SK-N-SH treated with all-trans-retinoic acid at 6 μM for 48 hours (cell line): Measurements from ENCODE around the gene IL16.
"Not testable (repeated sequence)": the region's sequence is repeated elsewhere in the genome, so short reads cannot be mapped to it uniquely, and the experiment has no call there.

Experiments
- ATAC-seq: fragments of 200-7000 bp; cut with Tn5 transposase; 3 replicates; pipeline ENCODE4 v1.9.1; 2020; ENCODE audit warnings: mild to moderate bottlenecking, moderate library complexity
- BACH2 ChIP-seq: fragments of 250-450 bp; sonication (Bioruptor Pico); IDR thresholded peaks from 2 replicates; pipeline ENCODE4 v1.9.0; 2021; ENCODE audit warnings: mild to moderate bottlenecking, borderline replicate concordance
- CSDC2 ChIP-seq: fragments of 250-450 bp; sonication (Bioruptor Pico); IDR thresholded peaks from 2 replicates; pipeline ENCODE4 v1.5.0; 2020; ENCODE audit warnings: mild to moderate bottlenecking, moderate library complexity
- ESRRG ChIP-seq: fragments of 250-450 bp; sonication (Bioruptor Pico); IDR thresholded peaks from 2 replicates; pipeline ENCODE4 v1.6.1; 2021; ENCODE audit warnings: mild to moderate bottlenecking
- GLIS3 ChIP-seq: fragments of 250-450 bp; sonication (Bioruptor Pico); IDR thresholded peaks from 2 replicates; pipeline ENCODE4 v1.5.0; 2020; ENCODE audit warnings: mild to moderate bottlenecking, moderate library complexity
- ISL1 ChIP-seq: fragments of 250-450 bp; sonication (Bioruptor Pico); IDR thresholded peaks from 2 replicates; pipeline ENCODE4 v2.1.2; 2022; ENCODE audit warnings: mild to moderate bottlenecking, moderate library complexity
- PPARA ChIP-seq: fragments of 250-450 bp; sonication (Bioruptor Pico); IDR thresholded peaks from 2 replicates; pipeline ENCODE4 v1.5.0; 2020; ENCODE audit warnings: mild to moderate bottlenecking, borderline replicate concordance
- RARB ChIP-seq: fragments of 250-450 bp; sonication (Bioruptor Pico); IDR thresholded peaks from 2 replicates; pipeline ENCODE4 v1.8.0; 2021; ENCODE audit warnings: mild to moderate bottlenecking, moderate library complexity
- SNAI2 ChIP-seq: fragments of 250-450 bp; sonication (Bioruptor Pico); IDR thresholded peaks from 2 replicates; pipeline ENCODE4 v1.5.0; 2020; ENCODE audit warnings: mild to moderate bottlenecking, moderate library complexity
- TCF4 ChIP-seq: fragments of 250-450 bp; sonication (Bioruptor Pico); IDR thresholded peaks from 2 replicates; pipeline ENCODE4 v1.8.0; 2021; ENCODE audit warnings: mild to moderate bottlenecking, moderate library complexity, borderline replicate concordance
- ZC3H10 ChIP-seq: fragments of 250-450 bp; sonication (Bioruptor Pico); IDR thresholded peaks from 2 replicates; pipeline ENCODE4 v1.5.1; 2021; ENCODE audit warnings: mild to moderate bottlenecking, moderate library complexity
- ZFP3 ChIP-seq: fragments of 250-450 bp; sonication (Bioruptor Pico); IDR thresholded peaks from 2 replicates; pipeline ENCODE4 v1.5.0; 2020; ENCODE audit warnings: mild to moderate bottlenecking, moderate library complexity
- ZFP30 ChIP-seq: fragments of 450-650 bp; formaldehyde crosslinking; IDR thresholded peaks from 2 replicates; pipeline ENCODE4 v1.5.0; 2022; ENCODE audit warnings: mild to moderate bottlenecking, moderate library complexity
- ZNF565 ChIP-seq: fragments of 450-650 bp; formaldehyde crosslinking; conservative IDR thresholded peaks from 2 replicates; pipeline ENCODE4 v1.5.0; 2020; ENCODE audit warnings: low read depth, mild to moderate bottlenecking, moderate library complexity
- ZNF8 ChIP-seq: fragments of 450-650 bp; formaldehyde crosslinking; IDR thresholded peaks from 2 replicates; pipeline ENCODE4 v1.5.0; 2020; ENCODE audit warnings: mild to moderate bottlenecking, moderate library complexity
- TF ChIP-seq, protein P1 (sequence below): fragments of 250-450 bp; sonication (Bioruptor Pico); IDR thresholded peaks from 2 replicates; pipeline ENCODE4 v1.5.0; 2020; ENCODE audit warnings: mild to moderate bottlenecking, moderate library complexity
- TF ChIP-seq, protein P2 (sequence below): fragments of 250-450 bp; sonication (Bioruptor Pico); IDR thresholded peaks from 2 replicates; pipeline ENCODE4 v1.5.1; 2021; ENCODE audit warnings: mild to moderate bottlenecking, moderate library complexity
- TF ChIP-seq, protein P3 (sequence below): fragments of 250-450 bp; sonication (Bioruptor Pico); IDR thresholded peaks from 2 replicates; pipeline ENCODE4 v1.5.1; 2020; ENCODE audit warnings: low read depth, mild to moderate bottlenecking, moderate library complexity
- TF ChIP-seq, protein P4 (sequence below): fragments of 250-450 bp; sonication (Bioruptor Pico); IDR thresholded peaks from 2 replicates; pipeline ENCODE4 v1.8.0; 2021; ENCODE audit warnings: low read depth, mild to moderate bottlenecking, moderate library complexity, borderline replicate concordance
- TF ChIP-seq, protein P5 (sequence below): fragments of 250-450 bp; sonication (Bioruptor Pico); IDR thresholded peaks from 2 replicates; pipeline ENCODE4 v1.8.0; 2020; ENCODE audit warnings: mild to moderate bottlenecking, moderate library complexity, borderline replicate concordance

The IL16 gene

DNA sequence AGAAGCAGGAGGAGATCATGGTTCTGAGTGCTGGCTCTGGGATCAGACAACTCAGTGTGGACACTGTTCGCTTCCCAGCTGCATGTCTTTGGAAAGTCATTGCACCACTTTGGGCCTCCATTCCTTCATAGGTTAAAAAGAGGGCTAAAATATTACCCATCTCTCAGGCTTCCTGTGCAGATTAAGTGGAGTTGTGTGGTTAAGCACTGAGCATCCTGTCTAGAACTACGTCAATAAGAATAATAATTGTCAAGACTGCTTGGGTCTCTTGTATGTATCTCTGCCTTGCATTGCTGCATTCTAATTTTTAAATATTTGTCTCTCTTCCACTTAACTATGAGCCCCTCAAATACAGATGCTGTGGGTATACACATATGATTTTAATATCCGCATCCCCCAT lies 40.4 kb upstream of the IL16 start:
- ATAC-seq, result no peak
- TF ChIP-seq, protein P1, sequence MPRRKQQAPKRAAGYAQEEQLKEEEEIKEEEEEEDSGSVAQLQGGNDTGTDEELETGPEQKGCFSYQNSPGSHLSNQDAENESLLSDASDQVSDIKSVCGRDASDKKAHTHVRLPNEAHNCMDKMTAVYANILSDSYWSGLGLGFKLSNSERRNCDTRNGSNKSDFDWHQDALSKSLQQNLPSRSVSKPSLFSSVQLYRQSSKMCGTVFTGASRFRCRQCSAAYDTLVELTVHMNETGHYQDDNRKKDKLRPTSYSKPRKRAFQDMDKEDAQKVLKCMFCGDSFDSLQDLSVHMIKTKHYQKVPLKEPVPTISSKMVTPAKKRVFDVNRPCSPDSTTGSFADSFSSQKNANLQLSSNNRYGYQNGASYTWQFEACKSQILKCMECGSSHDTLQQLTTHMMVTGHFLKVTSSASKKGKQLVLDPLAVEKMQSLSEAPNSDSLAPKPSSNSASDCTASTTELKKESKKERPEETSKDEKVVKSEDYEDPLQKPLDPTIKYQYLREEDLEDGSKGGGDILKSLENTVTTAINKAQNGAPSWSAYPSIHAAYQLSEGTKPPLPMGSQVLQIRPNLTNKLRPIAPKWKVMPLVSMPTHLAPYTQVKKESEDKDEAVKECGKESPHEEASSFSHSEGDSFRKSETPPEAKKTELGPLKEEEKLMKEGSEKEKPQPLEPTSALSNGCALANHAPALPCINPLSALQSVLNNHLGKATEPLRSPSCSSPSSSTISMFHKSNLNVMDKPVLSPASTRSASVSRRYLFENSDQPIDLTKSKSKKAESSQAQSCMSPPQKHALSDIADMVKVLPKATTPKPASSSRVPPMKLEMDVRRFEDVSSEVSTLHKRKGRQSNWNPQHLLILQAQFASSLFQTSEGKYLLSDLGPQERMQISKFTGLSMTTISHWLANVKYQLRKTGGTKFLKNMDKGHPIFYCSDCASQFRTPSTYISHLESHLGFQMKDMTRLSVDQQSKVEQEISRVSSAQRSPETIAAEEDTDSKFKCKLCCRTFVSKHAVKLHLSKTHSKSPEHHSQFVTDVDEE (CRISPR knock-in tag), result no peak
- TF ChIP-seq CSDC2 (CRISPR knock-in tag) (no peak), BACH2 (no peak), ISL1 (CRISPR knock-in tag) (no peak), ESRRG (CRISPR knock-in tag) (no peak), RARB (CRISPR knock-in tag) (no peak)
- TF ChIP-seq, protein P2, sequence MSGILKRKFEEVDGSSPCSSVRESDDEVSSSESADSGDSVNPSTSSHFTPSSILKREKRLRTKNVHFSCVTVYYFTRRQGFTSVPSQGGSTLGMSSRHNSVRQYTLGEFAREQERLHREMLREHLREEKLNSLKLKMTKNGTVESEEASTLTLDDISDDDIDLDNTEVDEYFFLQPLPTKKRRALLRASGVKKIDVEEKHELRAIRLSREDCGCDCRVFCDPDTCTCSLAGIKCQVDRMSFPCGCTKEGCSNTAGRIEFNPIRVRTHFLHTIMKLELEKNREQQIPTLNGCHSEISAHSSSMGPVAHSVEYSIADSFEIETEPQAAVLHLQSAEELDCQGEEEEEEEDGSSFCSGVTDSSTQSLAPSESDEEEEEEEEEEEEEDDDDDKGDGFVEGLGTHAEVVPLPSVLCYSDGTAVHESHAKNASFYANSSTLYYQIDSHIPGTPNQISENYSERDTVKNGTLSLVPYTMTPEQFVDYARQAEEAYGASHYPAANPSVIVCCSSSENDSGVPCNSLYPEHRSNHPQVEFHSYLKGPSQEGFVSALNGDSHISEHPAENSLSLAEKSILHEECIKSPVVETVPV (CRISPR knock-in tag), result no peak

DNA sequence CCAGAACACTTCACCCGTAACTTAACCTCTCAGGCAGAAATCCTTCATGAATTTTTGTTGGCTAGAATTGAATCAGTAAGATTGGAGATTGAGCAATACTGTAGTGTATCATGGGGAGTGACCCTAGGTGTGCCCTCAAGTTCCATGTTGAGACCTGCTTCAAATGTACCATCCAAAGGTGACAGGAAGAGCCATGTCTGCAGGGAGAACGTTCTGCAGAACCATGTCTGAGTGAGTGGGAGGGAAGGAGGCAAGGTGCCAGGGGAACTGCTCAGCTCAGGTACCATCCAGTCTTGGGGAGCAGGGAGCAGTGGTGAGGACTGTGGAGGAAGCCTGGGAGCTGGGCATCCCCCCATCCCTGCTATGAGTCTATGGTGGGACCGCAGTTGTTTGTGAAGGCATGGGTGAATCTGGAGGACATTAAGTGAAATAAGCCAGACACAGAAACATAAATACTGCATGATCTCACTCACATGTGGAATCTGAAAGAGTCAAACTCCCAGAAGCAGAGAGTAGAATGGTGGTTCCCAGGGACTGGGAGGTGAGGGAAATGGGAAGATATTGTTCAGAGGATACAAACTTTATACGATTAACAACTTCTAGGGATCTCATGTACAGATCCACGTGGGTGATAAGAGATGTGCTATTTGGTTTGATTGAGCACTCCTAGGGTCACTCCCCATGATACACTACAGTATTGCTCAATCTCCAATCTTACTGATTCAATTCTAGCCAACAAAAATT lies 39.3 kb upstream of the IL16 start:
- no peak for ATAC-seq
- TF ChIP-seq, protein P3, sequence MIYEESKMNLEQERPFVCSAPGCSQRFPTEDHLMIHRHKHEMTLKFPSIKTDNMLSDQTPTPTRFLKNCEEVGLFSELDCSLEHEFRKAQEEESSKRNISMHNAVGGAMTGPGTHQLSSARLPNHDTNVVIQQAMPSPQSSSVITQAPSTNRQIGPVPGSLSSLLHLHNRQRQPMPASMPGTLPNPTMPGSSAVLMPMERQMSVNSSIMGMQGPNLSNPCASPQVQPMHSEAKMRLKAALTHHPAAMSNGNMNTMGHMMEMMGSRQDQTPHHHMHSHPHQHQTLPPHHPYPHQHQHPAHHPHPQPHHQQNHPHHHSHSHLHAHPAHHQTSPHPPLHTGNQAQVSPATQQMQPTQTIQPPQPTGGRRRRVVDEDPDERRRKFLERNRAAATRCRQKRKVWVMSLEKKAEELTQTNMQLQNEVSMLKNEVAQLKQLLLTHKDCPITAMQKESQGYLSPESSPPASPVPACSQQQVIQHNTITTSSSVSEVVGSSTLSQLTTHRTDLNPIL (CRISPR knock-in tag), result peak; percentile 57; the same call in 1 of the 2 replicates
- TF ChIP-seq CSDC2 (CRISPR knock-in tag), result no peak
- no peak for TF ChIP-seq ZFP3 (CRISPR knock-in tag)
- TF ChIP-seq, all 23 proteins: peak for 1

DNA sequence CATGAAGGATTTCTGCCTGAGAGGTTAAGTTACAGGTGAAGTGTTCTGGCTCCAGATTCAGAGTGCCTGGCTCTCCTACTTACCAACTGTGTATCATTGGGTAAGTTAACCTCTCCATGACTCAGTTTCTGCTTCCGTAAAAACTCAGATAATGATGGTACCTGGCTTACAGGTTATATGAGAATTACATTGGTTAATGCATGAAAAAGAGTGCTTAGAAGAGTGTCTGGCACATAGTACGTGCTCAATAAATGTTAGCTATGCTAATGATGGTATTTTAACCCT lies 38.8 kb upstream of the IL16 start:
- no peak for TF ChIP-seq ZFP30
- TF ChIP-seq TCF4, result no peak
- TF ChIP-seq ZFP3 (CRISPR knock-in tag), result no peak
- TF ChIP-seq, protein P1 (CRISPR knock-in tag), result no peak
- TF ChIP-seq CSDC2 (CRISPR knock-in tag), result no peak
- no peak for TF ChIP-seq BACH2
- TF ChIP-seq, protein P4, sequence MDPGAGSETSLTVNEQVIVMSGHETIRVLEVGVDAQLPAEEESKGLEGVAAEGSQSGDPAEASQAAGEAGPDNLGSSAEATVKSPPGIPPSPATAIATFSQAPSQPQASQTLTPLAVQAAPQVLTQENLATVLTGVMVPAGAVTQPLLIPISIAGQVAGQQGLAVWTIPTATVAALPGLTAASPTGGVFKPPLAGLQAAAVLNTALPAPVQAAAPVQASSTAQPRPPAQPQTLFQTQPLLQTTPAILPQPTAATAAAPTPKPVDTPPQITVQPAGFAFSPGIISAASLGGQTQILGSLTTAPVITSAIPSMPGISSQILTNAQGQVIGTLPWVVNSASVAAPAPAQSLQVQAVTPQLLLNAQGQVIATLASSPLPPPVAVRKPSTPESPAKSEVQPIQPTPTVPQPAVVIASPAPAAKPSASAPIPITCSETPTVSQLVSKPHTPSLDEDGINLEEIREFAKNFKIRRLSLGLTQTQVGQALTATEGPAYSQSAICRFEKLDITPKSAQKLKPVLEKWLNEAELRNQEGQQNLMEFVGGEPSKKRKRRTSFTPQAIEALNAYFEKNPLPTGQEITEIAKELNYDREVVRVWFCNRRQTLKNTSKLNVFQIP, result no peak
- TF ChIP-seq, protein P5, sequence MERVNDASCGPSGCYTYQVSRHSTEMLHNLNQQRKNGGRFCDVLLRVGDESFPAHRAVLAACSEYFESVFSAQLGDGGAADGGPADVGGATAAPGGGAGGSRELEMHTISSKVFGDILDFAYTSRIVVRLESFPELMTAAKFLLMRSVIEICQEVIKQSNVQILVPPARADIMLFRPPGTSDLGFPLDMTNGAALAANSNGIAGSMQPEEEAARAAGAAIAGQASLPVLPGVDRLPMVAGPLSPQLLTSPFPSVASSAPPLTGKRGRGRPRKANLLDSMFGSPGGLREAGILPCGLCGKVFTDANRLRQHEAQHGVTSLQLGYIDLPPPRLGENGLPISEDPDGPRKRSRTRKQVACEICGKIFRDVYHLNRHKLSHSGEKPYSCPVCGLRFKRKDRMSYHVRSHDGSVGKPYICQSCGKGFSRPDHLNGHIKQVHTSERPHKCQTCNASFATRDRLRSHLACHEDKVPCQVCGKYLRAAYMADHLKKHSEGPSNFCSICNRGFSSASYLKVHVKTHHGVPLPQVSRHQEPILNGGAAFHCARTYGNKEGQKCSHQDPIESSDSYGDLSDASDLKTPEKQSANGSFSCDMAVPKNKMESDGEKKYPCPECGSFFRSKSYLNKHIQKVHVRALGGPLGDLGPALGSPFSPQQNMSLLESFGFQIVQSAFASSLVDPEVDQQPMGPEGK (CRISPR knock-in tag), result no peak
- TF ChIP-seq ZC3H10, result no peak
- TF ChIP-seq ZNF8 (CRISPR knock-in tag), result no peak
- TF ChIP-seq SNAI2 (CRISPR knock-in tag), result no peak
- no peak for TF ChIP-seq ZNF565
- no peak for TF ChIP-seq GLIS3 (CRISPR knock-in tag)
- TF ChIP-seq, protein P3 (CRISPR knock-in tag), result no peak
- no peak for TF ChIP-seq PPARA (CRISPR knock-in tag)
- no peak for ATAC-seq

DNA sequence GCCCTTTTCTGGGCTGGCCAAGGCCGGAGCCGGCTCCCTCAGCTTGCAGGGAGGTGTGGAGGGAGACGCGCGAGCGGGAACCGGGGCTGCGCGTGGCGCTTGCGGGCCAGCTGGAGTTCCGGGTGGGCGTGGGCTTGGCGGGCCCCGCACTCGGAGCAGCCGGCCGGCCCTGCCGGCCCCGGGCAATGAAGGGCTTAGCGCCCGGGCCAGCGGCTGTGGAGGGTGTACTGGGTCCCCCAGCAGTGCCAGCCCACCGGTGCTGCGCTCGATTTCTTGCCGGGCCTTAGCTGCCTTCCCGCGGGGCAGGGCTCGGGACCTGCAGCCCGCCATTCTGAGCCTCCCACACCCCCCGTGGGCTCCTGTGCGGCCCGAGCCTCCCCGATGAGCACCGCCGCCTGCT lies 38.1 kb upstream of the IL16 start:
- ATAC-seq, result not testable (repeated sequence)
